Gastroesophageal sphincter (tissue), 4 donors: ENCODE data around the gene SAC3D1. TPM values are rescaled to one million over a fixed set of nuclear protein-coding genes. Genes with fewer than 3 reads are reported as not detected.

Experiments used
- ATAC-seq: fragments of 150-250 bp; one replicate; pipeline ENCODE4 v1.9.1; 2016; ENCODE audit warnings: mild to moderate bottlenecking, moderate library complexity
- H3K27ac ChIP-seq, 4 donors: fragments of 200-600 bp; sonication (generic) in 3 of 4; 1 replicate in 3 of 4; 2 replicates in 1 of 4; pipeline ENCODE4 v1.5.1; 2016 to 2019
- H3K27me3 ChIP-seq: fragments of 200-600 bp; sonication (generic); one replicate; pipeline ENCODE4 v1.5.1; 2019
- H3K36me3 ChIP-seq, 2 donors: fragments of 200-600 bp; sonication (generic); one replicate each; pipeline ENCODE4 v1.5.1; 2019; ENCODE audit warnings: control low read depth in 1 of 2
- H3K4me1 ChIP-seq, 3 donors: fragments of 200-600 bp; sonication (generic); 1 replicate in 2 of 3; 2 replicates in 1 of 3; pipeline ENCODE4 v1.5.1; 2016 to 2019; ENCODE audit warnings: control low read depth in 2 of 3
- H3K4me3 ChIP-seq, 2 donors: fragments of 200-600 bp; sonication (generic); one replicate each; pipeline ENCODE4 v1.5.1; 2019; ENCODE audit warnings: mild to moderate bottlenecking in 1 of 2, moderate library complexity in 1 of 2
- H3K9me3 ChIP-seq, 3 donors: fragments of 200-600 bp; sonication (generic); one replicate each; pipeline ENCODE4 v1.5.1; 2017 to 2019; ENCODE audit warnings: control low read depth in 2 of 3
- CTCF ChIP-seq, 4 experiments: fragments of 200-600 bp in 2 of 4; fragments of 450-650 bp in 2 of 4; sonication (generic) in 1 of 4; IDR thresholded peaks; one replicate each; pipeline ENCODE4 v1.5.1; 2017 to 2019; ENCODE audit warnings: antibody characterized with exemption in 4 of 4, mild to moderate bottlenecking in 2 of 4, moderate library complexity in 2 of 4
- EP300 ChIP-seq: sonication (generic); formaldehyde crosslinking; IDR thresholded peaks from one replicate; pipeline ENCODE4 v1.6.1; 2017; ENCODE audit warnings: antibody characterized with exemption, mild to moderate bottlenecking
- POLR2A ChIP-seq, 2 donors: fragments of 450-650 bp; IDR thresholded peaks; one replicate each; pipeline ENCODE4 v1.6.1; 2017; ENCODE audit warnings: antibody characterized with exemption in 2 of 2, mild to moderate bottlenecking in 2 of 2, moderate library complexity in 1 of 2
- POLR2AphosphoS5 ChIP-seq: sonication (generic); formaldehyde crosslinking; IDR thresholded peaks from one replicate; pipeline ENCODE4 v1.6.1; 2017; ENCODE audit warnings: antibody characterized with exemption
- WGBS, 2 donors: methylation state at CpG; one replicate each; pipeline ENCODE4 v1.1.5; 2018; ENCODE audit warnings: low coverage in 1 of 2; 5-methylcytosine and 5-hydroxymethylcytosine counted together
- total RNA-seq, 4 donors: library from RNA; depleted of rRNA; stranded (reverse); fragments of >200 nt; gene quantifications; one replicate each; pipeline ENCODE4 v1.1.0, GENCODE V29; 2016

SAC3D1 gene
- total RNA-seq, 4 donors from 2014 or later, result 4.7 to 13.6 (median 12.7) TPM

GRCh38 chr11:65008016-65008415 lies 33.0 kb upstream of the SAC3D1 start:
- no peak overlapping the region for H3K27ac ChIP-seq
- no peaks in the 10 kb centered on the region for H3K9me3 ChIP-seq
- H3K27me3 ChIP-seq, result no peaks in the 10 kb centered on the region
- no peaks in the 10 kb centered on the region for H3K36me3 ChIP-seq
- H3K4me3 ChIP-seq, result no peak overlapping the region
- ATAC-seq, result no peak
- TF ChIP-seq EP300, result no peak
- TF ChIP-seq POLR2A (IDR thresholded peaks at IDR 0.05), result no peak
- no peak for TF ChIP-seq POLR2AphosphoS5
- no peak for TF ChIP-seq CTCF (IDR thresholded peaks at IDR 0.05)
- 64 to 78% methylated on average over 1 to 5 of the region's 7 CpGs for WGBS, 2 donors
- peaks cover 0 to 4% (median under 1%) of the 10 kb centered on the region in 3 donors for H3K4me1 ChIP-seq

GRCh38 chr11:65008873-65009272 lies 32.1 kb upstream of the SAC3D1 start:
- Histone ChIP-seq H3K9me3 (no peaks in the 10 kb centered on the region), H3K27me3 (no peaks in the 10 kb centered on the region), H3K27ac (no peak overlapping the region), H3K4me1 (peaks cover 0 to 8% (median 3%) of the 10 kb centered on the region in 3 donors), H3K36me3 (no peaks in the 10 kb centered on the region), H3K4me3 (no peak overlapping the region)
- WGBS, 2 donors, result 71% methylated on average over 1 of the region's 2 CpGs; no CpG with 5 or more reads in 1 of the 2 donors
- ATAC-seq, result no peak
- TF ChIP-seq POLR2A (IDR thresholded peaks at IDR 0.05), result no peak
- TF ChIP-seq POLR2AphosphoS5, result no peak
- TF ChIP-seq EP300, result no peak

- Histone ChIP-seq H3K9me3 (no peaks in the 10 kb centered on the region), H3K27ac (peak overlapping the region; percentile 94 to 100 (median 98)), H3K36me3 (peaks cover 0 to 9% of the 10 kb centered on the region in 2 donors), H3K27me3 (no peaks in the 10 kb centered on the region), H3K4me1 (peaks cover 0 to 41% (median 10%) of the 10 kb centered on the region in 3 donors), H3K4me3 (peak overlapping the region; percentile 55 to 68)
- ATAC-seq, result peak; percentile 93
- WGBS, 2 donors, result 33 to 46% methylated on average over 4 to 5 of the region's 22 CpGs
- TF ChIP-seq CTCF (IDR thresholded peaks at IDR 0.05) (peak; percentile 40 to 87 (median 78)), EP300 (no peak), POLR2A (IDR thresholded peaks at IDR 0.05) (peak; percentile 46 to 66), POLR2AphosphoS5 (peak; percentile 66)
Observed at GRCh38 chr11:65013130-65013887, 27.7 kb upstream of the SAC3D1 start.

GRCh38 chr11:65013888-65014725 lies 26.9 kb upstream of the SAC3D1 start, which contains the start of gene ARL2:
TSS of gene ARL2 (plus strand) at chr11:65014160. CDS start at chr11:65014208, 48 bp downstream.
- Histone ChIP-seq H3K27me3 (no peaks in the 10 kb centered on the region), H3K9me3 (no peaks in the 10 kb centered on the region), H3K4me3 (peak within 1 kb of the TSS; percentile 55 to 68), H3K27ac (peak within 1 kb of the TSS; percentile 94 to 100 (median 98)), H3K4me1 (peaks cover 0 to 41% (median 10%) of the 10 kb centered on the region in 3 donors), H3K36me3 (peaks cover 0 to 17% of the 10 kb centered on the region in 2 donors)
- WGBS, 2 donors, result 1% methylated on average over 12 of the region's 96 CpGs; no CpG with 5 or more reads in 1 of the 2 donors
- ATAC-seq, result peak; percentile 93
- peak; percentile 41 to 59 for TF ChIP-seq POLR2A (IDR thresholded peaks at IDR 0.05)
- no peak for TF ChIP-seq POLR2AphosphoS5
- TF ChIP-seq EP300, result no peak
- peak in 3 of 4 experiments; percentile 86 to 94 (median 94) for TF ChIP-seq CTCF (IDR thresholded peaks at IDR 0.05)

- WGBS, 2 donors, result 74 to 87% methylated on average over 3 to 4 of the region's 23 CpGs
- H3K36me3 ChIP-seq, result peaks cover 0 to 24% of the 10 kb centered on the region in 2 donors
- no peak for TF ChIP-seq EP300
- TF ChIP-seq POLR2AphosphoS5, result no peak
- no peak for TF ChIP-seq CTCF (IDR thresholded peaks at IDR 0.05)
- H3K27ac ChIP-seq, result peak overlapping the region; percentile 94 to 100 (median 98)
- H3K9me3 ChIP-seq, result no peaks in the 10 kb centered on the region
- H3K4me3 ChIP-seq, result peak overlapping the region; percentile 55 to 68
- no peaks in the 10 kb centered on the region for H3K27me3 ChIP-seq
- peaks cover 0 to 41% (median 10%) of the 10 kb centered on the region in 3 donors for H3K4me1 ChIP-seq
- peak; percentile 7 for ATAC-seq
Observed at GRCh38 chr11:65014726-65015227, 26.2 kb upstream of the SAC3D1 start.
